Measurements from ENCODE around the gene CRACDL. TPM values are rescaled to one million over a fixed set of nuclear protein-coding genes. Genes with fewer than 3 reads are reported as not detected.
A peak's percentile ranks its signal among the peaks of the same experiment; 100 is the strongest.

Gene CRACDL
- total RNA-seq, 1 donor from 2014 or later, result 1.6 TPM

- Mint-ChIP-seq H3K9me3 (ENCODE audit: low read depth) (no peaks in the 10 kb centered on the region), H3K4me1 (ENCODE audit: low read depth) (peaks cover 22% of the 10 kb centered on the region), H3K4me3 (ENCODE audit: low read depth) (no peak overlapping the region), H3K36me3 (ENCODE audit: insufficient read depth) (no peaks in the 10 kb centered on the region), H3K27me3 (peaks cover 45% of the 10 kb centered on the region), H3K27ac (peak overlapping the region; percentile 51)
- DNase-seq (ENCODE audit: low spot score, unreplicated experiment), result no peak
- TF ChIP-seq, protein P1, sequence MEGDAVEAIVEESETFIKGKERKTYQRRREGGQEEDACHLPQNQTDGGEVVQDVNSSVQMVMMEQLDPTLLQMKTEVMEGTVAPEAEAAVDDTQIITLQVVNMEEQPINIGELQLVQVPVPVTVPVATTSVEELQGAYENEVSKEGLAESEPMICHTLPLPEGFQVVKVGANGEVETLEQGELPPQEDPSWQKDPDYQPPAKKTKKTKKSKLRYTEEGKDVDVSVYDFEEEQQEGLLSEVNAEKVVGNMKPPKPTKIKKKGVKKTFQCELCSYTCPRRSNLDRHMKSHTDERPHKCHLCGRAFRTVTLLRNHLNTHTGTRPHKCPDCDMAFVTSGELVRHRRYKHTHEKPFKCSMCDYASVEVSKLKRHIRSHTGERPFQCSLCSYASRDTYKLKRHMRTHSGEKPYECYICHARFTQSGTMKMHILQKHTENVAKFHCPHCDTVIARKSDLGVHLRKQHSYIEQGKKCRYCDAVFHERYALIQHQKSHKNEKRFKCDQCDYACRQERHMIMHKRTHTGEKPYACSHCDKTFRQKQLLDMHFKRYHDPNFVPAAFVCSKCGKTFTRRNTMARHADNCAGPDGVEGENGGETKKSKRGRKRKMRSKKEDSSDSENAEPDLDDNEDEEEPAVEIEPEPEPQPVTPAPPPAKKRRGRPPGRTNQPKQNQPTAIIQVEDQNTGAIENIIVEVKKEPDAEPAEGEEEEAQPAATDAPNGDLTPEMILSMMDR (IDR thresholded peaks at IDR 0.05; ENCODE audit: unreplicated experiment), result no peak
These were observed 131.8 kb downstream of the CRACDL start for GRCh38 chr2:98804265-98804650.

- Mint-ChIP-seq H3K27ac (peak overlapping the region; percentile 51), H3K36me3 (ENCODE audit: insufficient read depth) (no peaks in the 10 kb centered on the region), H3K9me3 (ENCODE audit: low read depth) (no peaks in the 10 kb centered on the region), H3K27me3 (peaks cover 44% of the 10 kb centered on the region), H3K4me1 (ENCODE audit: low read depth) (peaks cover 22% of the 10 kb centered on the region), H3K4me3 (ENCODE audit: low read depth) (no peak overlapping the region)
- DNase-seq (ENCODE audit: low spot score, unreplicated experiment), result no peak
- TF ChIP-seq, protein P1 (IDR thresholded peaks at IDR 0.05; ENCODE audit: unreplicated experiment), result no peak
These were observed 132.4 kb downstream of the CRACDL start for GRCh38 chr2:98803405-98804264.

GRCh38 chr2:98802344-98802743, 133.7 kb downstream of the CRACDL start:
- Mint-ChIP-seq H3K27me3 (peaks cover 36% of the 10 kb centered on the region), H3K4me1 (ENCODE audit: low read depth) (peaks cover 22% of the 10 kb centered on the region), H3K4me3 (ENCODE audit: low read depth) (no peak overlapping the region), H3K27ac (no peak overlapping the region), H3K9me3 (ENCODE audit: low read depth) (no peaks in the 10 kb centered on the region), H3K36me3 (ENCODE audit: insufficient read depth) (no peaks in the 10 kb centered on the region)
- TF ChIP-seq, protein P1 (IDR thresholded peaks at IDR 0.05; ENCODE audit: unreplicated experiment), result no peak
- no peak for DNase-seq (ENCODE audit: low spot score, unreplicated experiment)

GRCh38 chr2:98801921-98802321, 134.1 kb downstream of the CRACDL start:
- no peak overlapping the region for H3K4me3 Mint-ChIP-seq (ENCODE audit: low read depth)
- H3K36me3 Mint-ChIP-seq (ENCODE audit: insufficient read depth), result no peaks in the 10 kb centered on the region
- H3K4me1 Mint-ChIP-seq (ENCODE audit: low read depth), result peaks cover 22% of the 10 kb centered on the region
- no peaks in the 10 kb centered on the region for H3K9me3 Mint-ChIP-seq (ENCODE audit: low read depth)
- no peak for DNase-seq (ENCODE audit: low spot score, unreplicated experiment)
- H3K27ac Mint-ChIP-seq, result no peak overlapping the region
- peaks cover 32% of the 10 kb centered on the region for H3K27me3 Mint-ChIP-seq
- TF ChIP-seq, protein P1 (IDR thresholded peaks at IDR 0.05; ENCODE audit: unreplicated experiment), result no peak

- H3K4me3 Mint-ChIP-seq (ENCODE audit: low read depth), result no peak overlapping the region
- TF ChIP-seq, protein P1 (IDR thresholded peaks at IDR 0.05; ENCODE audit: unreplicated experiment), result no peak
- H3K9me3 Mint-ChIP-seq (ENCODE audit: low read depth), result no peaks in the 10 kb centered on the region
- H3K27me3 Mint-ChIP-seq, result peaks cover 29% of the 10 kb centered on the region
- no peak overlapping the region for H3K27ac Mint-ChIP-seq
- H3K4me1 Mint-ChIP-seq (ENCODE audit: low read depth), result peaks cover 22% of the 10 kb centered on the region
- no peaks in the 10 kb centered on the region for H3K36me3 Mint-ChIP-seq (ENCODE audit: insufficient read depth)
- DNase-seq (ENCODE audit: low spot score, unreplicated experiment), result no peak
These were observed 134.7 kb downstream of the CRACDL start for GRCh38 chr2:98801286-98801685.
